Measurements from ENCODE around the gene PDE6B.

- no peak for TF ChIP-seq CTCF (IDR thresholded peaks at IDR 0.05; ENCODE audit: low read depth, low read length)
- no peak for TF ChIP-seq EZH2phosphoT487 (IDR thresholded peaks at IDR 0.05; ENCODE audit: low read depth)
These were observed 79.6 kb downstream of the PDE6B start for GRCh38 chr4:704971-705277.
